Kidney (tissue), 14 donors: ENCODE data around the gene ITGB5. TPM values are rescaled to one million over a fixed set of nuclear protein-coding genes. Genes with fewer than 3 reads are reported as not detected.

Source experiments
- DNase-seq, 5 donors: peaks; one replicate each; pipeline ENCODE4 v3.0.0-alpha.2; 2013 to 2020
- FAIRE-seq: peaks from 2 replicates; lab custom pipeline; 2012; peaks lifted over from hg19 to GRCh38; lab: Jason Lieb, UNC
- H3K27ac ChIP-seq, 2 donors: one replicate each; pipeline ENCODE4 v1.7.0; 2013; ENCODE audit warnings: low read depth in 2 of 2, low read length in 2 of 2, inconsistent platforms in 1 of 2
- H3K27me3 ChIP-seq: one replicate; pipeline ENCODE4 v1.7.1; 2013; ENCODE audit warnings: low read length, inconsistent platforms; ENCODE audit not compliant: control insufficient read depth, insufficient read depth
- H3K36me3 ChIP-seq, 3 donors: one replicate each; pipeline versions ENCODE4 v1.7.0 to v1.7.1; 2013; ENCODE audit warnings: low read length in 3 of 3, control low read depth in 1 of 3, inconsistent platforms in 1 of 3; ENCODE audit not compliant: insufficient read depth in 3 of 3, control insufficient read depth in 2 of 3
- H3K4me1 ChIP-seq, 3 donors: one replicate each; pipeline versions ENCODE4 v1.7.0 to v1.7.1; 2013; ENCODE audit warnings: low read length in 3 of 3, inconsistent platforms in 1 of 3, low read depth in 1 of 3; ENCODE audit not compliant: control insufficient read depth in 2 of 3, insufficient read depth in 2 of 3
- H3K4me3 ChIP-seq, 3 donors: one replicate each; pipeline versions ENCODE4 v1.7.0 to v1.8.1; 2013; ENCODE audit warnings: low read length in 3 of 3, control low read depth in 1 of 3, inconsistent platforms in 1 of 3
- H3K9ac ChIP-seq, 3 donors: one replicate each; pipeline versions ENCODE4 v1.7.0 to v1.7.1; 2013; ENCODE audit warnings: low read length in 3 of 3, control low read depth in 1 of 3, inconsistent platforms in 1 of 3
- H3K9me3 ChIP-seq, 3 donors: one replicate each; pipeline versions ENCODE4 v1.7.0 to v1.7.1; 2013; ENCODE audit warnings: low read length in 3 of 3, control low read depth in 1 of 3, inconsistent platforms in 1 of 3; ENCODE audit not compliant: control insufficient read depth in 2 of 3, insufficient read depth in 1 of 3
- CTCF ChIP-seq: IDR thresholded peaks from 3 replicates; pipeline ENCODE4 v1.5.1; 2012; ENCODE audit warnings: mild to moderate bottlenecking, moderate library complexity, borderline replicate concordance; ENCODE audit not compliant: insufficient read depth; ENCODE audit errors: extremely low read depth
- intact Hi-C: fragments of 100-400 bp; cut with DNase I; formaldehyde crosslinking; loops from one replicate; pipeline ENCODE4 v1.11.1; 2022
- polyA plus RNA-seq: library from polyadenylated mRNA; stranded (reverse); fragments of 350-450 nt; fragmentation: Illumina TruSeq; extraction: RNeasy Lipid Tissue Mini Kit (QIAGEN cat#74804); gene quantifications from one replicate; pipeline ENCODE4 v1.2.3, GENCODE V29; 2014; ENCODE audit warnings: low read depth, low replicate concordance; ENCODE audit not compliant: insufficient read depth
- total RNA-seq: library from RNA; stranded (reverse); fragmentation: NEBNext Ultra II Directional; extraction: Animal tissue kit (Norgen Biotek cat#: 25700); gene quantifications from one replicate; pipeline ENCODE4 v1.2.1, GENCODE V29; 2021
- donor health status: control.
- donor health status: control.
- donor health status: control.
- donor health status: control.
- donor health status: control.
- donor health status: DM: yes; HTN: yes; CAD: no.
- donor health status: Normal renal cell carcinoma (clear cell type).

Gene ITGB5
- total and polyA plus RNA-seq, 2 donors from 2014 or later = 115 TPM

- Histone ChIP-seq H3K9ac (no peak overlapping the region), H3K36me3 (peaks cover 0 to 16% (median 7%) of the 10 kb centered on the region in 3 donors), H3K9me3 (no peaks in the 10 kb centered on the region), H3K27me3 (no peaks in the 10 kb centered on the region), H3K4me3 (no peak overlapping the region), H3K4me1 (peaks cover 0 to 2% (median 2%) of the 10 kb centered on the region in 3 donors), H3K27ac (no peak overlapping the region)
- no peak for FAIRE-seq
- TF ChIP-seq CTCF = no peak
- no peak for DNase-seq
- intact Hi-C loops = no loop called here
Measured at GRCh38 chr3:124818398-124819091, 68.6 kb downstream of the ITGB5 start.

GRCh38 chr3:124817079-124817478 is 70.1 kb downstream of the ITGB5 start:
- intact Hi-C loops = no loop called here
- H3K27ac ChIP-seq = no peak overlapping the region
- peaks cover 0 to 16% (median 7%) of the 10 kb centered on the region in 3 donors for H3K36me3 ChIP-seq
- no peaks in the 10 kb centered on the region for H3K27me3 ChIP-seq
- H3K4me1 ChIP-seq = peaks cover 7 to 17% (median 14%) of the 10 kb centered on the region in 3 donors
- no peaks in the 10 kb centered on the region for H3K9me3 ChIP-seq
- DNase-seq = no peak
- H3K9ac ChIP-seq = no peak overlapping the region
- TF ChIP-seq CTCF = no peak
- no peak overlapping the region for H3K4me3 ChIP-seq
- FAIRE-seq = no peak

GRCh38 chr3:124816206-124816605 is 71.0 kb downstream of the ITGB5 start:
- FAIRE-seq = no peak

More at GRCh38 chr3:124816206-124816605, 71.0 kb downstream of the ITGB5 start:
- no peak for TF ChIP-seq CTCF
- peaks cover 9 to 18% (median 17%) of the 10 kb centered on the region in 3 donors for H3K4me1 ChIP-seq
- no peaks in the 10 kb centered on the region for H3K27me3 ChIP-seq
- no peak overlapping the region for H3K9ac ChIP-seq
- DNase-seq = no peak
- no peak overlapping the region for H3K27ac ChIP-seq
- intact Hi-C loops = no loop called here
- H3K36me3 ChIP-seq = peaks cover 0 to 15% (median 7%) of the 10 kb centered on the region in 3 donors
- H3K4me3 ChIP-seq = no peak overlapping the region
- no peaks in the 10 kb centered on the region for H3K9me3 ChIP-seq
